ENCODE measurements around the gene SOX13.

DNA sequence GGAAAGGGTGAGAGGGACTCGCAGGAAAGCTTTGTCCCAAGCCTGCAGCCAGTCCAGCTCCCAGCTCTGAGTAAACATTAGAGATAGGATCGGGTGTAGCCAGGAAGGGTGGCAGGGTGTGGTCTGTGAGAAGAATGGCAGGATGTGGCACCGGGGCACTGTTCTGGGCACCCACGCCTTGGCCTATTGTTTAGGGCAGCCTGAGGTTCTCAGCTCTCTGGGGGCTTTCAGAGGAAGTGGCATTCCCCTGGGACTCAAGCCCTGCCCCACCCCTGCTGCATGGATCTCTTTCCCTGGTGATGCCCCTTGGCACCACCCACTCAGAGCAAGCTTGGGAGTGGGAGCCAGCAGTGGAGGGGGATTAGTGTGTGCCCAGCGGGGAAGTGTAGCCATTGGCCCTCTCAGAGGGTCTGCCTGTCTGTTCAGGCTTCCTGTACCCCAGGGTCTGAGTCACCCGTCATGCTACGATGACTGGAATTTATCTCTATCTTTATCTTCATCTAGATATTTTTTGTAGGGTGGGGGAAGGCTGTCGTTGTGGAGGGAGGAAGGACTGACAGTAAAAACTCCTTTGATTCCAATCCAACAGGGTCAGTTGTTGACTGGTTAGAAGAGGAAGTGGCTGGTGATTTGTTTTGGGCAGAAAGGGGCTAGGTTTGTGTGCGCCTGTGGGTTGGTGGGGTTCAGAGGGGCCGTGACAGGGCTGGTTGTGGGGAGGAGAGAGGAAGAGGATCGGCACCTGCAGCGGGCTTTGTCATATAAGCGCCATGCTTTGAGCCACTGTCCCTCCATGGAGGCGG lies 31.6 kb downstream of the SOX13 start:
- TF ChIP-seq, protein P1, sequence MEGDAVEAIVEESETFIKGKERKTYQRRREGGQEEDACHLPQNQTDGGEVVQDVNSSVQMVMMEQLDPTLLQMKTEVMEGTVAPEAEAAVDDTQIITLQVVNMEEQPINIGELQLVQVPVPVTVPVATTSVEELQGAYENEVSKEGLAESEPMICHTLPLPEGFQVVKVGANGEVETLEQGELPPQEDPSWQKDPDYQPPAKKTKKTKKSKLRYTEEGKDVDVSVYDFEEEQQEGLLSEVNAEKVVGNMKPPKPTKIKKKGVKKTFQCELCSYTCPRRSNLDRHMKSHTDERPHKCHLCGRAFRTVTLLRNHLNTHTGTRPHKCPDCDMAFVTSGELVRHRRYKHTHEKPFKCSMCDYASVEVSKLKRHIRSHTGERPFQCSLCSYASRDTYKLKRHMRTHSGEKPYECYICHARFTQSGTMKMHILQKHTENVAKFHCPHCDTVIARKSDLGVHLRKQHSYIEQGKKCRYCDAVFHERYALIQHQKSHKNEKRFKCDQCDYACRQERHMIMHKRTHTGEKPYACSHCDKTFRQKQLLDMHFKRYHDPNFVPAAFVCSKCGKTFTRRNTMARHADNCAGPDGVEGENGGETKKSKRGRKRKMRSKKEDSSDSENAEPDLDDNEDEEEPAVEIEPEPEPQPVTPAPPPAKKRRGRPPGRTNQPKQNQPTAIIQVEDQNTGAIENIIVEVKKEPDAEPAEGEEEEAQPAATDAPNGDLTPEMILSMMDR (IDR thresholded peaks at IDR 0.05) = no peak
- no peak for TF ChIP-seq EZH2phosphoT487 (IDR thresholded peaks at IDR 0.05)

All from neural progenitor cell (in vitro differentiated cells).